Nephron progenitor cell (in vitro differentiated cells): ENCODE data around the gene SLC46A3.

Experiments used
- DNase-seq: peaks from one replicate; pipeline ENCODE4 v3.0.0; 2021
- H3K27ac Mint-ChIP-seq: 2 replicates; pipeline ENCODE4 v1.8.0; 2021; ENCODE audit warnings: mild to moderate bottlenecking, moderate library complexity, mixed read lengths
- H3K27me3 Mint-ChIP-seq: 2 replicates; pipeline ENCODE4 v1.8.0; 2021; ENCODE audit warnings: mild to moderate bottlenecking, low read depth, mixed read lengths; ENCODE audit not compliant: poor library complexity
- H3K36me3 Mint-ChIP-seq: 2 replicates; pipeline ENCODE4 v1.8.0; 2021; ENCODE audit warnings: low read depth, mixed read lengths
- H3K4me1 Mint-ChIP-seq: 2 replicates; pipeline ENCODE4 v1.8.0; 2021; ENCODE audit warnings: mixed read lengths
- H3K4me3 Mint-ChIP-seq: 2 replicates; pipeline ENCODE4 v1.8.0; 2021; ENCODE audit warnings: mild to moderate bottlenecking, moderate library complexity, mixed read lengths
- H3K9me3 Mint-ChIP-seq: 2 replicates; pipeline ENCODE4 v1.8.0; 2021; ENCODE audit warnings: mild to moderate bottlenecking, moderate library complexity, mixed read lengths
- CTCF ChIP-seq: fragments of 200-600 bp; sonication (generic); IDR thresholded peaks from 2 replicates; pipeline ENCODE4 v1.5.0; 2021; ENCODE audit warnings: antibody characterized with exemption

SLC46A3 gene

GRCh38 chr13:28728642-28729041 lies 9.9 kb upstream of the SLC46A3 start:
- Mint-ChIP-seq H3K27ac (no peak overlapping the region), H3K36me3 (no peaks in the 10 kb centered on the region), H3K27me3 (peaks cover 21% of the 10 kb centered on the region), H3K4me3 (no peak overlapping the region), H3K4me1 (peaks cover 19% of the 10 kb centered on the region), H3K9me3 (no peaks in the 10 kb centered on the region)
- no peak for DNase-seq
- TF ChIP-seq CTCF: no peak

DNA sequence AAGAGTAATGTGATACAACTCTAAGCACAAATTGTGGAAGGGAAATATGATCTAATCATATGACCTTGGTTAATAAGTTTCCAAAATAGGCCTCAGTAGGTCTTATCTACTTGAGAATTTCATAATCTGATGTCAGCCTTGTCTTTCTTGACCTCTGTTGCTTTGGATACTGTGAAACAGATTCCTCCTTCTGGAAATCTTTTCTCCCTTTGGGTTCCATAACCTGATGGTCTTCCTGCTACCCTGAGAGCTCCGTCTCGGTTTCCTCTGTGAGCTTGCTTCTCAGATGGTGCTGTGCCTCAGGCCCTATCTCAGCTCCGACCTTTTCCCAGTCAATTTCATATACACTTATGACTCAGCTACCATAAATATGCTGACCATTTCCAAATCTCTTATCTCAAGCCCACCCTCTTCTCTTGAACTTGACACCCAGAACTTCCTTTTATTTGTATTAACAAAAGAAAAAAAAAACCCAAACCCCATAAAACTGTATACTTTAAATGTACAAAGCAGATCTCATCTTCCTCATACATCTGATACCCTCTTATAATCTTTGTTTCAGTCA lies 6.4 kb upstream of the SLC46A3 start:
- Mint-ChIP-seq H3K9me3 (no peaks in the 10 kb centered on the region), H3K27me3 (peaks cover 45% of the 10 kb centered on the region), H3K36me3 (no peaks in the 10 kb centered on the region), H3K4me3 (no peak overlapping the region), H3K4me1 (peaks cover 4% of the 10 kb centered on the region), H3K27ac (no peak overlapping the region)
- no peak for TF ChIP-seq CTCF
- no peak for DNase-seq

GRCh38 chr13:28723806-28724205 lies 5.0 kb upstream of the SLC46A3 start:
- Mint-ChIP-seq H3K27me3 (peaks cover 56% of the 10 kb centered on the region), H3K27ac (no peak overlapping the region), H3K36me3 (no peaks in the 10 kb centered on the region), H3K9me3 (no peaks in the 10 kb centered on the region), H3K4me1 (peaks cover 8% of the 10 kb centered on the region), H3K4me3 (no peak overlapping the region)
- TF ChIP-seq CTCF: no peak
- DNase-seq: no peak

GRCh38 chr13:28719227-28720055 lies 671 bp upstream of the SLC46A3 start:
- no peak for TF ChIP-seq CTCF
- Mint-ChIP-seq H3K36me3 (no peaks in the 10 kb centered on the region), H3K9me3 (no peaks in the 10 kb centered on the region), H3K4me3 (peak overlapping the region; percentile 88), H3K4me1 (peaks cover 8% of the 10 kb centered on the region), H3K27ac (no peak overlapping the region), H3K27me3 (peaks cover 74% of the 10 kb centered on the region)
- no peak for DNase-seq

GRCh38 chr13:28718196-28718542 lies 601 bp downstream of the SLC46A3 start:
- no peak for TF ChIP-seq CTCF
- peaks cover 71% of the 10 kb centered on the region for H3K27me3 Mint-ChIP-seq
- H3K27ac Mint-ChIP-seq: no peak overlapping the region
- no peaks in the 10 kb centered on the region for H3K36me3 Mint-ChIP-seq
- peaks cover 8% of the 10 kb centered on the region for H3K4me1 Mint-ChIP-seq
- peak overlapping the region; percentile 88 for H3K4me3 Mint-ChIP-seq
- DNase-seq: no peak
- no peaks in the 10 kb centered on the region for H3K9me3 Mint-ChIP-seq

DNA sequence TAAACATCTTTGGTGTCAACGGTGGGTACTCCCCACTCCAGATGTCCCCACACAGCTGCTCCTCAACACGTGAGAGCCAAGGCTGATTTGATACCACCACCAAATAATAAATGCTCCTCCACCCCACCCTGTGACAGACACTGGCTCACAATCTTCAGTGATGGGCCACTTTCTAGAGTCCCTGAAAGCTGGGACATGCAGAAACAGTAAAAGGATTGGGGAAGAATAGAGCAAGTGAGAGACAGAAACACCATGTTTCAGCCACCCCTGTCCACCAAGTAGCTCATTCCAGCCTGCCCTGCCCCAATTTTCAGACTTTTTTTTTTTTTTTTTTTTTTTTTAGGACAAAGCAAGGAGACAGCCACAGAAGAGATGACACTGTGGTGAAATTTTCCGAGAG lies 1.6 kb downstream of the SLC46A3 start:
- Mint-ChIP-seq H3K27me3 (peaks cover 67% of the 10 kb centered on the region), H3K27ac (no peak overlapping the region), H3K4me1 (peaks cover 8% of the 10 kb centered on the region), H3K36me3 (no peaks in the 10 kb centered on the region), H3K9me3 (no peaks in the 10 kb centered on the region), H3K4me3 (peak overlapping the region; percentile 21)
- DNase-seq: no peak
- TF ChIP-seq CTCF: no peak
